Epithelial cell of proximal tubule (primary cell): Measurements from ENCODE around the gene MINK1. TPM values are rescaled to one million over a fixed set of nuclear protein-coding genes. Genes with fewer than 3 reads are reported as not detected.

Source experiments
- DNase-seq: peaks from one replicate; pipeline ENCODE4 v3.0.0-alpha.2; 2011; ENCODE audit warnings: low read depth
- H3K4me3 ChIP-seq: 2 replicates; pipeline ENCODE4 v1.5.1; 2011; ENCODE audit warnings: low read depth, mild to moderate bottlenecking, low read length
- total RNA-seq: library from RNA; depleted of rRNA; stranded (reverse); fragments of >200 nt; gene quantifications from 2 replicates; pipeline ENCODE4 v1.2.3, GENCODE V29; 2015
- TF ChIP-seq, protein P1 (sequence below): conservative IDR thresholded peaks from 2 replicates; pipeline ENCODE4 v1.5.1; 2012; ENCODE audit warnings: low read depth, mild to moderate bottlenecking, low read length

MINK1 gene
- total RNA-seq, 1 donor from 2014 or later, result 39.9 TPM

DNA sequence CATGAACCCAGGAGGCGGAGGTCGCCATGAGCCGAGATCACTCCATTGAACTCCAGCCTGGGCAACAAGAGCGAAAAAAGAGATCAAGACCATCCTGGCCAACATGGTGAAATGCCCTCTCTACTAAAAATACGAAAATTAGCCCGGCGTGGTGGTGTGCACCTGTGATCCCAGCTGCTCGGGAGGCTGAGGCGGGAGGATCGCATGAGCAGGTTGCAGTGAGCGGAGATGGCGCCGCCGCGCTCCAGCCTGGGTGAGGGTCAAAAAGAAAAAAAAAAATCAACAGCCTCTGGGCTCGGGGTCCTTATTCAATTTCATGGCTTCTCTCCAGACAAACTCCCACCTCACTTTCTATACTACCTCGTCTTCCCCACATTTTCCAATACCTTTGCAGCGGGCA lies 95.7 kb downstream of the MINK1 start:
- DNase-seq, result no peak
- TF ChIP-seq, protein P1, sequence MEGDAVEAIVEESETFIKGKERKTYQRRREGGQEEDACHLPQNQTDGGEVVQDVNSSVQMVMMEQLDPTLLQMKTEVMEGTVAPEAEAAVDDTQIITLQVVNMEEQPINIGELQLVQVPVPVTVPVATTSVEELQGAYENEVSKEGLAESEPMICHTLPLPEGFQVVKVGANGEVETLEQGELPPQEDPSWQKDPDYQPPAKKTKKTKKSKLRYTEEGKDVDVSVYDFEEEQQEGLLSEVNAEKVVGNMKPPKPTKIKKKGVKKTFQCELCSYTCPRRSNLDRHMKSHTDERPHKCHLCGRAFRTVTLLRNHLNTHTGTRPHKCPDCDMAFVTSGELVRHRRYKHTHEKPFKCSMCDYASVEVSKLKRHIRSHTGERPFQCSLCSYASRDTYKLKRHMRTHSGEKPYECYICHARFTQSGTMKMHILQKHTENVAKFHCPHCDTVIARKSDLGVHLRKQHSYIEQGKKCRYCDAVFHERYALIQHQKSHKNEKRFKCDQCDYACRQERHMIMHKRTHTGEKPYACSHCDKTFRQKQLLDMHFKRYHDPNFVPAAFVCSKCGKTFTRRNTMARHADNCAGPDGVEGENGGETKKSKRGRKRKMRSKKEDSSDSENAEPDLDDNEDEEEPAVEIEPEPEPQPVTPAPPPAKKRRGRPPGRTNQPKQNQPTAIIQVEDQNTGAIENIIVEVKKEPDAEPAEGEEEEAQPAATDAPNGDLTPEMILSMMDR, result no peak
- no peak overlapping the region for H3K4me3 ChIP-seq

DNA sequence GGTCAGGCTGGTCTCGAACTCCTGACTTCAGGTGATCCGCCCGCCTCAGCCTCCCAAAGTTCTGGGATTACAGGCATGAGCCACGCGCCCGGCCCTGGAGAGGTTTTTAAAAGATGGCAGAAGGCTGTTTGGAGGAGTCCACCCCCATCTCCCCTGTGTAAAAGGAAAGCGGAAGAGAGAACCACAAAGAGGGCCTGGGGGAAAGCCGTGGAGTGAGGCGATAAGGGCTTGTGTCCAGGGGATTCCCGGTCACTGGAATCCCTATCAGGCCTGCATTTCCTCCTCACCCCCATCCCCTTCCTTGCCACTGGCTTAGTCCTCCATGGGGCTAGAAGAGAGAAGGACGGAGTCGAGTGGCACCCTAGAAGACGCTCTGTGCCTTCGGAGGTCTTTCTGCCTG lies 98.8 kb downstream of the MINK1 start, which contains the start of gene GP1BA:
Gene GP1BA (plus strand): TSS at position 315 of the 400 bp plus-strand sequence. CDS start 328 bp downstream, outside the sequence.
- no peak within 1 kb of the TSS for H3K4me3 ChIP-seq
- DNase-seq, result no peak

DNA sequence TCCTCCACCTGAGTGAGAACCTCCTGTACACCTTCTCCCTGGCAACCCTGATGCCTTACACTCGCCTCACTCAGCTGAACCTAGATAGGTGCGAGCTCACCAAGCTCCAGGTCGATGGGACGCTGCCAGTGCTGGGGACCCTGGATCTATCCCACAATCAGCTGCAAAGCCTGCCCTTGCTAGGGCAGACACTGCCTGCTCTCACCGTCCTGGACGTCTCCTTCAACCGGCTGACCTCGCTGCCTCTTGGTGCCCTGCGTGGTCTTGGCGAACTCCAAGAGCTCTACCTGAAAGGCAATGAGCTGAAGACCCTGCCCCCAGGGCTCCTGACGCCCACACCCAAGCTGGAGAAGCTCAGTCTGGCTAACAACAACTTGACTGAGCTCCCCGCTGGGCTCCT lies 99.6 kb downstream of the MINK1 start:
- DNase-seq, result no peak
- TF ChIP-seq, protein P1, result no peak
- no peak overlapping the region for H3K4me3 ChIP-seq

More for the DNA sequence above, 98.8 kb downstream of the MINK1 start, which contains the start of gene GP1BA:
- TF ChIP-seq, protein P1, result no peak

DNA sequence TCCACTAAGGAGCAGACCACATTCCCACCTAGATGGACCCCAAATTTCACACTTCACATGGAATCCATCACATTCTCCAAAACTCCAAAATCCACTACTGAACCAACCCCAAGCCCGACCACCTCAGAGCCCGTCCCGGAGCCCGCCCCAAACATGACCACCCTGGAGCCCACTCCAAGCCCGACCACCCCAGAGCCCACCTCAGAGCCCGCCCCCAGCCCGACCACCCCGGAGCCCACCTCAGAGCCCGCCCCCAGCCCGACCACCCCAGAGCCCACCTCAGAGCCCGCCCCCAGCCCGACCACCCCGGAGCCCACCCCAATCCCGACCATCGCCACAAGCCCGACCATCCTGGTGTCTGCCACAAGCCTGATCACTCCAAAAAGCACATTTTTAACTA lies 100.5 kb downstream of the MINK1 start:
- H3K4me3 ChIP-seq, result no peak overlapping the region
- TF ChIP-seq, protein P1, result no peak
- no peak for DNase-seq

DNA sequence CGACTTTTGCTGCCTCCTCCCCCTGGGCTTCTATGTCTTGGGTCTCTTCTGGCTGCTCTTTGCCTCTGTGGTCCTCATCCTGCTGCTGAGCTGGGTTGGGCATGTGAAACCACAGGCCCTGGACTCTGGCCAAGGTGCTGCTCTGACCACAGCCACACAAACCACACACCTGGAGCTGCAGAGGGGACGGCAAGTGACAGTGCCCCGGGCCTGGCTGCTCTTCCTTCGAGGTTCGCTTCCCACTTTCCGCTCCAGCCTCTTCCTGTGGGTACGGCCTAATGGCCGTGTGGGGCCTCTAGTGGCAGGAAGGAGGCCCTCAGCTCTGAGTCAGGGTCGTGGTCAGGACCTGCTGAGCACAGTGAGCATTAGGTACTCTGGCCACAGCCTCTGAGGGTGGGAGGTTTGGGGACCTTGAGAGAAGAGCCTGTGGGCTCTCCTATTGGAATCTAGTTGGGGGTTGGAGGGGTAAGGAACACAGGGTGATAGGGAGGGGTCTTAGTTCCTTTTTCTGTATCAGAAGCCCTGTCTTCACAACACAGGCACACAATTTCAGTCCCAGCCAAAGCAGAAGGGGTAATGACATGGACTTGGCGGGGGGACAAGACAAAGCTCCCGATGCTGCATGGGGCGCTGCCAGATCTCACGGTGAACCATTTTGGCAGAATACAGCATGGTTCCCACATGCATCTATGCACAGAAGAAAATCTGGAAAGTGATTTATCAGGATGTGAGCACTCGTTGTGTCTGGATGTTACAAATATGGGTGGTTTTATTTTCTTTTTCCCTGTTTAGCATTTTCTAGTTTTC lies 101.2 kb downstream of the MINK1 start:
- no peak for DNase-seq
- TF ChIP-seq, protein P1, result peak; percentile 54
- no peak overlapping the region for H3K4me3 ChIP-seq

DNA sequence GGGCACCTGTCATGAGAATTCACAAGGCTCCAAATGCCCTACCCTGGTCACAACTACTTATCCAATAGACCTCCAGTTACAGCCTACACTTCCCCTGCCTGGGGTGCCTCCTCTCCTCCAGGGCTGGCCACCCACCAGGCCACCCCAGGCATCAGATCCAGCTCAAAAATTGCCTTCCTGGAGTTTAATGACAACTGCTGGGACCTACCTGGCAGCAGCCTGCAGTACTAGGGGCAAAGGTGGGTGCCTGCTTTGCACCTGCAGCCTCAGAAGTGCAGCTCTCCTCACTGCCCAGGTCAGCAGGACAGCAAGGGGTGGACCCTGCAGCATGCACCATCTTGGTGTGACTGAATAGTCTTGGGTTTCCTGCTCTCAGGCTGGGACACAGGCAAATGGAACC lies 102.5 kb downstream of the MINK1 start:
- TF ChIP-seq, protein P1, result no peak

DNA sequence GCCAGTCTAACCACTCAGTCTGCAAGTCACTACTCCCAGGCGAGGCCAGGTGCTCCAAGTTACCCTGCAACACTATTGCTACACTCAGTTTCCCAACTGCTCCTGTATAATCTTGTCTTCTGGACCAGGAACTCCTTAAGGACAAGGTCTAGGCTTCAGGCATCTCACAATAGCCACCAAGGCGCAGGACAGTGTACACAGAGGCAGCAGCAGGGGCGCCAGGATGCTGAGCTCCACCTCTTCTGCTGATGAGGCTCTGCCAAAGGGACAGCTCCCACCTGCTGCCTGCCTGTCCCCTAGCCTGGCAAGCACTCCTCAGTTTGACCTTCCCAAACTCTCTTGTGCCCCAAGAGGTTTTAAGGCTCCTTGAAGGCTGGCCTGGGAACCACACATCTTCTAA lies 103.3 kb downstream of the MINK1 start:
- TF ChIP-seq, protein P1, result no peak

More for the DNA sequence above, 102.5 kb downstream of the MINK1 start:
- no peak for DNase-seq
- no peak overlapping the region for H3K4me3 ChIP-seq

More for the DNA sequence above, 103.3 kb downstream of the MINK1 start:
- no peak for DNase-seq
- no peak overlapping the region for H3K4me3 ChIP-seq
